Duodenal mucosa (tissue), 2 donors: Measurements from ENCODE around the gene SLCO2A1.
A peak's percentile ranks its signal among the peaks of the same experiment; 100 is the strongest.

ENCODE experiments used
- H3K27ac ChIP-seq: one replicate; pipeline ENCODE4 v1.7.0; 2013; ENCODE audit warnings: low read depth, low read length
- H3K27me3 ChIP-seq, 2 donors: one replicate each; pipeline ENCODE4 v1.7.0; 2013; ENCODE audit warnings: low read length in 2 of 2, control low read depth in 1 of 2; ENCODE audit not compliant: insufficient read depth in 2 of 2, control insufficient read depth in 1 of 2
- H3K36me3 ChIP-seq, 2 donors: one replicate each; pipeline ENCODE4 v1.7.0; 2013; ENCODE audit warnings: low read length in 2 of 2, control low read depth in 1 of 2; ENCODE audit not compliant: insufficient read depth in 2 of 2, control insufficient read depth in 1 of 2
- H3K4me1 ChIP-seq, 2 donors: one replicate each; pipeline ENCODE4 v1.7.0; 2013; ENCODE audit warnings: low read length in 2 of 2, control low read depth in 1 of 2; ENCODE audit not compliant: insufficient read depth in 2 of 2, control insufficient read depth in 1 of 2
- H3K4me3 ChIP-seq, 2 donors: one replicate each; pipeline ENCODE4 v1.7.0; 2013; ENCODE audit warnings: low read length in 2 of 2, low read depth in 1 of 2
- H3K9ac ChIP-seq, 2 donors: one replicate each; pipeline ENCODE4 v1.7.0; 2013; ENCODE audit warnings: low read length in 2 of 2, low read depth in 1 of 2
- H3K9me3 ChIP-seq, 2 donors: one replicate each; pipeline ENCODE4 v1.7.0; 2013; ENCODE audit warnings: low read length in 2 of 2, control low read depth in 1 of 2; ENCODE audit not compliant: control insufficient read depth in 1 of 2

Gene SLCO2A1

DNA sequence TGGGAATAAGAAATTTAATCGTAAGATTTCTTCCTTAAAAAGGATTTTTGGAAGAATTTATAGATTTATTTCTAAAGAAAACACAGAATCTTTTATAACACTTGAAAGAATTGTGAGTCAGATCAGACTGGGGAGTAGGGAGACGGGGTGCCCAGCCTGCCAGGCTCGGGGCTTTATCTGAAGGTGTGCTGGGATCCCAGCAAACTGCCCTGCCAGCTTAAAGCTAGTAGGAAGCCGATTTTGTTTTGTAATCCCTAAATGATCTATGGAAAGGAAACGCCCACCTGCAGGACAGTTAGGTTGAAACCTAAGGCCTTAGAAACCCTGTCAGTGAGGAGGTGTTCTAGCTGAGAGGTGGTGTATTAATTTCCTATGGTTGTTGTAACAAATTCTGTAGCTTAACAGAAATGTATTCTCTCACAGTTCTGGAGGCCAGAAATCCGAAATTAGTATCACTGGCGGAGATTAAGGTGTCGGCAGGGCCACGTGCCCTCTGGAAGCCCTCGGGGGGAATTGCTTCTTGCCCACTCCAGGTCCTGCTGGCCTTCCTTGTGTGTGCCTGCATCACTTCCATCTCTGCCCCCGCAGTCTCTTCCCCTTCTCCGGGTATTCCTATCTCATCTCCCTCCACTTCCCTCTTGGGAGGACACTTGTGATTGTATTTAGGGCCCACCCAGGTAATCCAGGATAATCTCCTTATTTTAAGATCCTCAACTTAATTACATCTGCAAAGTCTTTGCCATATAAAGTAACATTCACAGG lies 114.7 kb downstream of the SLCO2A1 start:
- no peak overlapping the region for H3K4me3 ChIP-seq
- no peak overlapping the region for H3K9ac ChIP-seq
- H3K36me3 ChIP-seq = no peaks in the 10 kb centered on the region
- peaks cover 6 to 30% of the 10 kb centered on the region in 2 donors for H3K27me3 ChIP-seq
- no peaks in the 10 kb centered on the region for H3K4me1 ChIP-seq
- no peak overlapping the region for H3K27ac ChIP-seq
- H3K9me3 ChIP-seq = peaks cover 0 to 4% of the 10 kb centered on the region in 2 donors

- Histone ChIP-seq H3K27me3 (peaks cover 5 to 17% of the 10 kb centered on the region in 2 donors), H3K9me3 (no peaks in the 10 kb centered on the region), H3K27ac (no peak overlapping the region), H3K4me1 (no peaks in the 10 kb centered on the region), H3K4me3 (no peak overlapping the region), H3K9ac (no peak overlapping the region), H3K36me3 (no peaks in the 10 kb centered on the region)
Measured at GRCh38 chr3:133910422-133910821, 119.3 kb downstream of the SLCO2A1 start.

- Histone ChIP-seq H3K4me1 (no peaks in the 10 kb centered on the region), H3K27ac (no peak overlapping the region), H3K27me3 (peaks cover 0 to 2% of the 10 kb centered on the region in 2 donors), H3K36me3 (no peaks in the 10 kb centered on the region), H3K9ac (no peak overlapping the region), H3K9me3 (no peaks in the 10 kb centered on the region), H3K4me3 (no peak overlapping the region)
Measured at GRCh38 chr3:133905376-133905775, 124.3 kb downstream of the SLCO2A1 start.

- Histone ChIP-seq H3K9ac (no peak overlapping the region), H3K4me1 (no peaks in the 10 kb centered on the region), H3K4me3 (no peak overlapping the region), H3K9me3 (no peaks in the 10 kb centered on the region), H3K27ac (no peak overlapping the region), H3K36me3 (no peaks in the 10 kb centered on the region), H3K27me3 (peaks cover 9 to 10% of the 10 kb centered on the region in 2 donors)
Measured at GRCh38 chr3:133901847-133902246, 127.9 kb downstream of the SLCO2A1 start.

DNA sequence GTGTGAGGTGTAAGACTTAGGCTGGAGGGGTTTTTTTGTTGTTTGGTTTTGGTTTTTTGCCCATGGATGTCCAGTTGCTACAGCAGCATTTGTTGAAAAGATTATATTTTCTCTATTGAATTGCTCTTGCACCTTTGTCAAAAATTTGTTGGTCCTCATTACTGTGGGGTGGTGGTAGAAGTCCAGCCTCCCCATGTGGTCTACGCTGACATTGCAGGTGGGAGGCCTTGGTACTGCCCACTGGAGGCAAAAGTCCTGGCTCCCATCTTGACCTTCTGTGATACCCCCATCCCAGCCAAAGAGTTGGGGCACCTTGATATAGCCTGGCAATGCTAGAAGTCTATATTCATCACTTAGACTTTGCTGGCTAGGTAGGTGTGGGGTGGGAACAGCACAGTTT lies 128.6 kb downstream of the SLCO2A1 start:
- Histone ChIP-seq H3K27me3 (peaks cover 16 to 18% of the 10 kb centered on the region in 2 donors), H3K4me3 (no peak overlapping the region), H3K9me3 (no peaks in the 10 kb centered on the region), H3K36me3 (no peaks in the 10 kb centered on the region), H3K4me1 (peaks cover 0 to 3% of the 10 kb centered on the region in 2 donors), H3K9ac (no peak overlapping the region), H3K27ac (no peak overlapping the region)

GRCh38 chr3:133899311-133899710 lies 130.4 kb downstream of the SLCO2A1 start:
- Histone ChIP-seq H3K27me3 (peaks cover 25% of the 10 kb centered on the region in 2 donors), H3K4me3 (no peak overlapping the region), H3K9ac (no peak overlapping the region), H3K36me3 (no peaks in the 10 kb centered on the region), H3K4me1 (peaks cover 0 to 10% of the 10 kb centered on the region in 2 donors), H3K9me3 (no peaks in the 10 kb centered on the region), H3K27ac (no peak overlapping the region)

- H3K27me3 ChIP-seq = peaks cover 30% of the 10 kb centered on the region in 2 donors
- H3K27ac ChIP-seq = no peak overlapping the region
- no peaks in the 10 kb centered on the region for H3K36me3 ChIP-seq
- peaks cover 0 to 10% of the 10 kb centered on the region in 2 donors for H3K4me1 ChIP-seq
- no peak overlapping the region for H3K4me3 ChIP-seq
- no peaks in the 10 kb centered on the region for H3K9me3 ChIP-seq
- H3K9ac ChIP-seq = no peak overlapping the region
Measured at GRCh38 chr3:133897547-133897946, 132.2 kb downstream of the SLCO2A1 start.

DNA sequence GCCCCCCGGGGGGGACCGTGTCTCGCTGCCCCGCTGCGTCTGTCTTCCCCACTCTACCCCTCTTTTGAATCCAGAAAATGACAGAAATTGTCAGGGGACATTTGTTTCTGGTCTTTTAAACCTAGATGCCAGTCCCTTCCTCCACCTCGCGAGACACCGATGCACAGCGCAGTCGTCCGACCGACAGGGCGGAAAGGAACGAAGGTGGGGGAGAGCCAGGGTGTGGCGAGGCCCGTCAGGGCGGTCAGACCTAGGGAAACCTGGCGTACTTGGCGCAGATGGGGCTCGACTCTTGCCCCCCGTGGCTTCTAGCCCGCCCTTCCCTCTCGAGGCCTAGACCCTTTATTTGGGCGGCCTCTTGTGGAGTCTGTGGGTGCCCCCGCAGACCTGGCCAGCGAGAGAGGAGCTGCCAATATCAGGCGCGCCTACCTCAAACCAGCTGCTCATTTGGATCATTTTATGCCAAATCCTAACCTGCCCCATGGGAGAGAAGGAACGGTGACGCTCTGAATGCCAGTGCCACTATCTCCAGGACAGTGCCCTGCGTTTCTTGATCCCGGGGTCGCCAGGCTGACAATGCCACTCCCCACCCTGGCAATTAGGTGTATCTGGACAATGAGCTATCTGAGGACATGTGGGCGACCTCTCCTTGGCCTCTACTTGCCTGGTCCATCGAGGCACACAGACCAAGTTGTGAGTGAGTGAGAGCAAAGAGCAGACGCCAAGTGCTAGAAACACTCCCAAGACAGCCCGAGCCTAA lies 133.5 kb downstream of the SLCO2A1 start:
- H3K27me3 ChIP-seq = peaks cover 30% of the 10 kb centered on the region in 2 donors
- H3K9me3 ChIP-seq = no peaks in the 10 kb centered on the region
- H3K4me3 ChIP-seq = peak overlapping the region; percentile 50 to 59
- no peaks in the 10 kb centered on the region for H3K36me3 ChIP-seq
- H3K27ac ChIP-seq = no peak overlapping the region
- peaks cover 0 to 10% of the 10 kb centered on the region in 2 donors for H3K4me1 ChIP-seq
- no peak overlapping the region for H3K9ac ChIP-seq

- Histone ChIP-seq H3K27me3 (peaks cover 30% of the 10 kb centered on the region in 2 donors), H3K9me3 (no peaks in the 10 kb centered on the region), H3K4me1 (peaks cover 0 to 10% of the 10 kb centered on the region in 2 donors), H3K4me3 (peak within 1 kb of the TSS; percentile 59 to 64), H3K36me3 (no peaks in the 10 kb centered on the region), H3K27ac (no peak within 1 kb of the TSS), H3K9ac (no peak within 1 kb of the TSS)
Measured at GRCh38 chr3:133895208-133896001, 134.3 kb downstream of the SLCO2A1 start, which contains the start of gene RAB6B. Gene RAB6B (minus strand): TSS chr3:133895882. CDS start chr3:133895466, 416 bp downstream.
